OCI-M2 (cell line): Measurements from ENCODE around the gene PDC.

Experiments used
- DNase-seq: peaks from one replicate; lab custom pipeline; 2025; ENCODE audit not compliant: unreplicated experiment; lab: John Stamatoyannopoulos, UW

PDC gene

DNA sequence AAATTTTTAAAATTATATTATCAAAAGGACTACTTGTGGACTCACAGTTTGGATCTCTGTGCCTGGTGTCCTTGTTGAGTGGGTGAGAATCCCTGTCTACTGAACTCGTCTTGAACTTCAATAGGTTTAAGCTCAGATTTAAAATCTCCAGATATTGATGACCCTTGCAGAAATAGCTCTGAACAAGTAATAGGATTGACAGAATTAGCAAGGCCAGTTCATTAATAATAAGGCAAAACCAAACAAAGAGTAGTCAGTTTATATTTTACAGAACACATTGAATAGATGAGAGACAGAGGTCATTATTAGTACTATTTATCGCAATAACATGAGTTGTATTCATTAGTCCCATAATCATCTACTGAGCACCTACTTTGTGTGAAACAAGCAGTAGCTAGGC, at the start of gene PDC:
PDC (minus strand) TSS at position 101 of the 400 bp plus-strand sequence. CDS start 11,655 bp downstream, outside the sequence.
- no peak for DNase-seq

DNA sequence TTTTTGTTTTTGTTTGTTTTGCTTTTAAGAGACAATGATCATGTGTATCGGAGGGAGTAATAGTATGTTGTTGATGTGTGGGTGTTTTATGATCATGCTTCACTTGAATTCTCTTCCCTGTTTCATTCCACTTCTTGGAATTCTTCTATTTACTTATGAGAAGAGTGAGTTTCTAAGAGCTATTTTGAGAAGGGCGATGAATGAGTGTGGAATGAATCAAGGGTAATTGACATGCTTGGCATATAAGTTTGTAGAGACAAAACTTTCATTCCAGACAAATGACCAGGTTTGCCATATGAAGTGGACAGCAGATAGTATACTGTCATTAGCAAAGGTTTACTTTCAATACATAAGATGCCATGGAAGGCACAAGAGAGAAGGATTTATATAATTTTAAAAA, 42.3 kb upstream of the PDC start:
- DNase-seq, result no peak

DNA sequence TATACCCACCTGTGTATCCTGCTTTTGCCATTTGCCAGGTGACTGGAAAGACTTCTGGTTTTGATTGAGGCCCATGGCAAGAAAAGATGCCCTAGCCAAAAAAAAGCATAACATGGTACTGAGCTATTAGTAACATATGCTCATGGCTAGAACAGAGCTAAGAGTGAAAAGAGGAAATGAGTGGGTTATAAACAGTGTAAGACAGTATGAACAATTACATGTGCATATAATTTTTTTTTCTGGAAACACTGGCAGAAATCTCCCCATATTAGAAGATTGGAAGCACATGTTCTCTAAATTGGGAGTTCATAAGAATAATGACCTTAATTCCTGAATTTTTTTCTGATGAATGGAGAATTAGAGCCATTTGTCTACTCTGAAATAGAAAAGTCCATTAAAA, 41.2 kb upstream of the PDC start:
- no peak for DNase-seq

DNA sequence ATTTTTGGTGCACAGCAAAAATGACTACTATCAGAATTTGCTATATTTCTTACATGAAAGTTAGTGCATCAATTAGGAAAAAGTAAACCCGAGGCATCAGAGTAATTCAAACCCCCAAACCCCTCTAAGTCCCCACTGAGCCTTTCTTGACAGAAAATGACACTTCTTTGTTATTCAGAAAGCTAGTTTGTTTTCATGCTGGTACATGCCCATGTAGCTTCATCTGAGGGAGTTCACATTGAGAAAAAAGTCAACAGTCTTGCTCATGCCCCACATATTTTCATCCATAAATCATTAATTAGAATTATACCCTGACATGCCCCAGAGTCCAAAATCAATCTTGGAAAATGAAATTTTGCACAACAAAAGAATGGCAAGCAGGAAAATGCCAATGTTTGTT, 39.9 kb upstream of the PDC start:
- DNase-seq, result no peak

DNA sequence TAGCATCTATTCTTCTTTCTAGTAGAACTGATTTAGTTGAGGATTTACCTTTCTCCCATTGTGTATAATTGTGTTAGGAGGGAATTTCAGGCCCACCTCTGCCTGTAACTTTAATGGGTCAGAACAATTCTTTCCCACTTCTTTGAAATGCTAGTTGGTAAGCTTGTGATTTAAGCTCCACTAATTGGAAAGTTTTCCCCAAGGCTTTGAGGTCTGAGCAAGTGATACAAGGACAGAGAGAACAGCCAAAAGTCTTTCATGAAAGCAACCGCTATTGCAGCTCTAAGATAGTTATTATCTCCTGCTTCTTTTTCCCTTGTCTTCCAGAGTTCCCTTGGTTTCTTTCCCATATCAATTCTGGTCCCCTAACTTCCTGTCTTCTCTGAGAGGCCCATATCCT, 38.7 kb upstream of the PDC start:
- DNase-seq, result no peak

DNA sequence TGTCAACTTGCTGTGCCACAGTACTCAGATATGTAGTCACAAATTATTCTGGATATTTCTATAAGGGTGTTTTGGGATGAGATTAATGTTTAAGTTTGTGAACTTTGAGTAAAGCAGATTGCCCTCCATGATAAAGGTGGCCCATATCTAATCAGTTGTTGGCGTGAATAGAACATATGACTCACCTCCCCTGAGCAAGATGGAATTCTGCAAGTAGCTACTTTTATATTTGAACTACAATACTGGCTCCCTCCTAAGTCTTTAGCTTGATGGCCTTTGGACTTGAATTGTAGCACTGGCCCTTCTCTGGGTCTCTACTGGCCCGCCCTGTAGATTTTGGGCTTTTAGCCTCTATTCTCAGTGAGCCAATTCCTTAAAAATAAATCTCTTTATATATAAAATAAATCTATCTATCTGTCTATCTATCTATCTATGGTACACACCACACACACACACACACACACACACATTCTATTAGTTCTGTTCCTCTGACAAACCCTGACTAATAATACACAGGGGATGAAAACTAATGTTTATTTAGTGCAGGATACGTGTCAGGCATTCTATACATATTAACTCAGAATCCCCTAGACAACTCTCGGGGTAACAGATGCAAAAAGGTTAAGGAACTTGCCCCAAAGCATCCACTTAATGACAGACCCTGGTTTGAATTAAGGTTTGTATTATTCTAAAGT, 37.9 kb upstream of the PDC start:
- no peak for DNase-seq

DNA sequence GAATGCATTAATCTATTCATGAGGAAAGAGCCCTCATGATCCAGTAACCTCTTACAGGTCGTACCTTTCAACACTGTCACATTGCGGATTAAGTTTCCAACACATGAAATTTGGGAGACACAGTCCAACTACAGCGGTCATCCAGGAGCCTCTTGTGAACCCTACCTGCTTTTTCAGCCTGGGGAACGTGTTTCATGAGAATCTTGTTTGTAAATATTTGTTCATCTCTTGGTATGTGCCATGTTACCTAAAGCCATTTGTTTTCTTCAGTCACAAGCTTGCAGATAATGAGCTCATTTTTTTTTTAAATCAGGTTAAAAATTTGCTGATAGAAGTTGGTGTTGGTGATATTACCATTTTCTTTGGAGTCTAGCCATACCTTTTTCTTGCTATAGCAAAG, 37.2 kb upstream of the PDC start:
- DNase-seq, result no peak

DNA sequence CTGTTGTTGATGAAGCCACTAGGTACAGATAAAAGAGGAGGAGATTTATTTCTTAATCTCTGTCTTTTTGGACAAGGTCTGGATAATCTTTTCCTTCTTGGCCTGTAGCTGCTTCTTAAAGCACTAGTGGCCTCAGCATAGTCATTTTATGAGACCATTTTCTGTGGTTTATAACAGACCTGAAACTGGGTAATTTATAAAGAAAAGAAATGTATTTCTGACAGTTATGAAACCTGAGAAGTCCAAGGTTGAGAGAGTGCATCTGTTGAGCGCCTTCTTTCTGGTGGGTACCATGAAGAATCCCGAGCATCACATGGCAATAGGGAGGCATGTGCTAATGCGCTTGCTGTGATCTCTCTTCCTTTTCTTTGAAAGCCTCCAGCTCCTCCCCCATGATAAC, 36.7 kb upstream of the PDC start:
- no peak for DNase-seq

DNA sequence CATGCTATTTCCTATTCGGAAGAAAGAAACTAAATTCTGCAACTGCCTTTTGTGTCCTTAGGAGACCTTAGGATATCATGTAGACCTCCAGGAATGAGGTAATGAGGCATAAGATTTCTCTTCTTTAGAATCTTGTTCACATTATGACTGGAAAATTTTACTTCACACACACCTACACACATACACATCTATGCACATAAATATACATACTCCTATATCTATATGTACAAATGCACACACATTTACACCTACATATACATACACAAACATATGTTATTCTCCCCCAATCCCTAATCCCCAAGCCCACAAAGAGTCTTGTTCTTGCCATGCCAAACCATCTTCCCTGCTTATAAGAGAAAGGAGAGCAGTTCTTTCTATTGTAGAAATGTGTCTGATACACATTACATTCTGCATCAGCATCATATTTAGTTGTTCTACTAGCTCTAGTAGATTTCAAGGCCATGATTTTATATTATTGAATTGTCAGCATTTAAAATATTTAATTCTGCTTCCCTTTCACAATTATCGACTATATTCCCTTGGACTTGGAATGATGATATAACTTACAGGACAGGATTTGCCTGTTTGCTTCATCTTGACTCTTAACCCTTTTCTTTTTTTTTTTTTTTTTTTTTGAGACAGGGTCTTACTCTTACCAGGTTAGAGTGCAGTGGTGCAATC, 35.4 kb upstream of the PDC start:
- no peak for DNase-seq

DNA sequence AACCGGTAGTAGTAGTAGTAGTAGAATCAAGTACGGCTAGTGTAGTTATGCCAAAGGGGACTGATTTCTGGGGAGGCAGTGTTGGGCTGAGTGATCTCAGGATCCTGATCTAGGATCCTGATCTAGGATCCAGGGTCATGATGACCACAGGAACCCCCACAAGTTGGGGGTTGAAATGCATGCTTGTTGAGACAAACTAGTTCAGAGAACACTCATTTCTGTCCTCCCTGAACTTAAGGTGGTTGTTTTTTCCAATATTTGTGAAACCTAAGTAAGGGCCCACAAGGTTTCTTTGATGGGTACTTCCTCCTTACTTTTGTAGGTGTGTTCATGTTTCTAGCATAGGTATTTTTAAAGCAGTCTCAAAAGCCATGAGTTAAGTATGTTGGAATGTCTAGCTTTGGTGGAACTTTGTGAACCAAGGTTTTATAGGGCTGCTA, 33.9 kb upstream of the PDC start:
- no peak for DNase-seq

DNA sequence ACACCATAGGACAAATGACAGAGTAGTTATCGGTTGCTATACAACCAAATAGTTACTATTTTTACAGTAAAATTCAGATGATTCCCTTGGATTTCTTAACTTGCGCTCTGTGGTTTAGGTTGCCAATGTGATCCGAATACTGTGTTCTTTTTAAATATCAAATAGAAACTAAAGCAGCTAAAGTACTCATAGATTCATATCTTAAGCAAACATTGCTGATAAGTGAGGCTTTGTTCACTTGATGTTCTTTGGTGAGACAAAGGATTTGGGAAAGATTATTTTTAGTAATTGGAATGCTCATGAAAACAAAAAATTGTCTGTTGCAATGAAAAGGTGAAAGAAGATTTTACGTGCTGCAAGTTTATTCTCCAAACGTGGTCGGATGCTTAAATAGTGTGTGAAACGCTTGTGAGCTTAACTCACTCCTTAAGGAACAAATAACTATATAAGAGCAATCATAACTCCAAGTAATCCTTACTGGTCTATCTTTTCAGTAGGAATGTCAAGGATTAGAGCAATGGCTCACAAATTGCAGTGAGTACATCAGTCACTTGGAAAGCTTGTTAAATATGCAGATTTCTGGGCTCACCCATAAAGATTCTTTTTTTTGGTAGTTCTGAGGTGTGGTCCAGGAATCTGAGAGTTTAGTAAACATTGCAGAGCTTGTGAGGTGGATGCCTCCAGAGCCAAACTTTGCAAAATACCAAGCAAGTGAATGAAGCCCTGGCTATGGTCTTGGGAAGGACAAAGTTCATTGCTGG, 31.8 kb upstream of the PDC start:
- no peak for DNase-seq

DNA sequence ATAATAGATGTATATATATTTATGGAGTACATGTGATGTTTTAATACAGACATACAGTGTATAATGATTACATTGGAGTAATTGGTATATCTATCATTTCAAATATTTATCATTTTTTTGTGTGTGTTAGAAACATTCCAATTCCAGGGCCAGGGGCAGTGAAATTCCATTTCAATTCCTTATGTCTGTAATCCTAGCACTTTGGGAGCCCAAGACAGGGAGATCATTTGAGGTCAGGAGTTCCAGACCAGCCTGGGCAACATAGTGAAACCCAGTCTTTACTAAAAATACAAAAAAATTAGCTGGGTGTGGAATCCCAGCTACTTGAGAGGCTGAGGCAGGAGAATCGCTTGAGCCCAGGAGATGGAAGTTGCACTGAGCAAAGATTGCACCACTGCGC, 30.4 kb upstream of the PDC start:
- no peak for DNase-seq

DNA sequence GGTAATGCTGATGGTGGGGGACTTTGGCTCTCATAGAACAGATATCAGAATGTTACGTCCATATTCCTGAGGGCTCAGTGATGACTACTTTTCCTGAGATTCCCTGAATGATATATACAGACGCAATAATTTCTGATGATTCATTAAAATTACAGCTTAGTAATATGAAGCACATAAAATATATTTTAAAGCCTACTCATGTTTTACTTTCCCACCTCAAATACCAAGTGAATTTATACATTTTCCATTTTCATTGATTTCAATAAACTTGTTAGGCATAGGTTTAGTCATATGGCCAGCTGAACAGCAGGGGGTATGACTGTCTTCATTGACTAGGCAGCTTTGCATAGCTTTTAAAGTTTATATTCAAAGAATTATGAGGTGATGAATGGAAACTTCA, 26.2 kb upstream of the PDC start:
- DNase-seq, result no peak

DNA sequence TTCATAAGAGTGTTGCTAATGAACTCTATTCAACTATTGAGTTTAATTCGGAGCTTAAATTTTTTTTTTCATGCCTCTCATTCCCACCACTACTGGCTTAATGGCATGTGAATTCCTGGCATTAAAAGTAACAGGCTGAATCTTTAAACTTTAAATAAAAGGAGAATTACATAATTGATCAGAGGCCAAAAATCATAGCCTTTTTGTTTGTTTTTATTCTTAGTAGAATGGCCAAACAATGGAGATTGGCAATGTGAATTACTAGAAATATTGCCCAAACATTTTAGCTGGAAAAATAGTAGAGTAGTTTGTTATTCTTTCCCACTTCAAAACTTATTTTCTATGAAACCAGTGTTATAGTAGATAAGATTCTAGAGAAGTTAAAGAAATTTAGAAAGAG, 25.1 kb upstream of the PDC start:
- DNase-seq, result no peak

DNA sequence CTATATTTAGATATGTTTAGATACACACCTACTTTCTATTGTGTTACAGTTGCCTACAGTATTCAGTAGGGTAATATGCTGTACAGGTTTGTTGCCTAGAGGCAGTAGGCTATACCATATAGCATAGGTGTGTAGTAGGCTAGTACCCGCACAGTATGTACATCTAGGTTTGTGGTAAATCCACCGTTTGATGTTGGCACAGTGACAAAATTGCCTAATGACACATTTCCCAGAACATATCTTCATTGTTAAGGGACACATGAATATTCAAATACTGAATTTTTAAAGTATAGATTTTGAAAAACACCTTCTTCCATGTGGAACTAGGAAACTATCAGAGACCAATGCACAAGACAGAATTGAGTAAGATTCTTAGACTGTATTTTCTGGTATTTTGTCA, 22.6 kb upstream of the PDC start:
- no peak for DNase-seq

DNA sequence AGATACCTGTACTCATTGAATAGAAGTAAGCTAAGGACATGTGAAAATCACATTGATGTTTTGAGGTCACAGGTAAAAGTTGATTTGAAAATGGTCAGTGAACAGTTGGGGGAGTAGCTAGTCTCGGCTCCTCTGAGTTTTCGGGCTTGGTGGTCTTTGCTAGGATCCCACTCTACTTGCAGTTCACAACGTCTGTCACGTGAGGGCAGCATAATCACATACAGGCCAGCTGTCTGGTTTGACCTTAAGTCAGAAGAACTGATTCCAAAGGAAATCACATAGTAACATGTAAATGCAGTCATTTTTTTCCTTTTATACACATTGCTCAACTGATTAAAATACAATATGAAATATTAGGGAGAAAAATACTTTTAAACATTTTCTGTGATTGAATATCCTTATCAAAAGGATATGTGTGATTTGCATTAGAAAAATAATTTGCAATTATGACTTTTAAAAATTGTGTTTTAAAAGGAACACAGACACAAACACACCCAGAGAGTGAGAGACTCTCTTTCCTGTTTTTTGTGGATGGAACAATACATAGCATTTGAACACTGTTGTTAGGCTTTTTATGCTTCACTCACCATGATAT, 21.8 kb upstream of the PDC start:
- peak; percentile 31 for DNase-seq

DNA sequence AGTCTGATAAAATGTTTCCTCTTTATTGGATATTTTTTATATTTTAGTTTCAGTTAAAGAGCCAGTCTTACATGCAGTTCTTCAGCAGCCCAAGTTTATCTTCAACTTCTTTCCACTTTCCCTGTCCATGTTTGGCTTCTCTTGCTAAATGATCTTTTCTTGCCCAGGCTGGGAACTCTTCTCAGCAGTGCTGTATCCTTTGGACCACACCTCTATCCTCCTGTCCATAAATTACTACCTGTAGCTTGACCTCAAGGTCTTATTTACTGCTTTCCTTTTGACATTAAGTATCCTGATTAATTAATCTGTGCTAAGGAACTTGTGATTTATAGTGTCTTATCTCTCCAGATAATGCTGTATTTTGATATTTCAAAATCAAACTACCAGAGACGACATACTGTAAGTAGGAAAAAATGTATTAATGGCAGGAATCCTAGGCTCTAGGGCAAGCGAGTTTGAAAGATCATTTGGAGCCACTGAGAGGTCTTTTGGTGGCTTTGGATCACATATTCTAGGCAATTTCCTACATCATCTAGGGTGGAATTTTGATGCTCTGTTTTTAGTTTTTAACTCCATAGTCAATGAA, 20.5 kb upstream of the PDC start:
- no peak for DNase-seq

DNA sequence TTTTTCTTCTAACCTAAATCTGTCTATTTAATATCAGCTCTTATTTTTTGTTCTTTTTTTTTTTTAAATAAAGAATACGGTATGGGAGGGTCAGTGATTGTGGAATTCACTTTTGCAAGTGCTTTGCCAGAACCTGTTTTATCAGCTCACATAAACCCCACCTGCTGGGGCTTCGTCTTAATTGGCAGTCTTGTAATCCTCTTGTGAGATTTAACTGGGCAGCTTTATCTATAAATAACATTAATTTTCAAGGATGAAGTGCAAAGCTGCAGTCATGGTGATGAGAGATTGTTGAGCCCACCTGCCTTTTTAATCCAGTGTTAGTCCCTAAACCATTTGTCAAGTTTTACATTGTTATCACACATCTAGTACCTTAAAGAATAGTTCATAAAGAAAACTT, 18.2 kb upstream of the PDC start:
- DNase-seq, result no peak

DNA sequence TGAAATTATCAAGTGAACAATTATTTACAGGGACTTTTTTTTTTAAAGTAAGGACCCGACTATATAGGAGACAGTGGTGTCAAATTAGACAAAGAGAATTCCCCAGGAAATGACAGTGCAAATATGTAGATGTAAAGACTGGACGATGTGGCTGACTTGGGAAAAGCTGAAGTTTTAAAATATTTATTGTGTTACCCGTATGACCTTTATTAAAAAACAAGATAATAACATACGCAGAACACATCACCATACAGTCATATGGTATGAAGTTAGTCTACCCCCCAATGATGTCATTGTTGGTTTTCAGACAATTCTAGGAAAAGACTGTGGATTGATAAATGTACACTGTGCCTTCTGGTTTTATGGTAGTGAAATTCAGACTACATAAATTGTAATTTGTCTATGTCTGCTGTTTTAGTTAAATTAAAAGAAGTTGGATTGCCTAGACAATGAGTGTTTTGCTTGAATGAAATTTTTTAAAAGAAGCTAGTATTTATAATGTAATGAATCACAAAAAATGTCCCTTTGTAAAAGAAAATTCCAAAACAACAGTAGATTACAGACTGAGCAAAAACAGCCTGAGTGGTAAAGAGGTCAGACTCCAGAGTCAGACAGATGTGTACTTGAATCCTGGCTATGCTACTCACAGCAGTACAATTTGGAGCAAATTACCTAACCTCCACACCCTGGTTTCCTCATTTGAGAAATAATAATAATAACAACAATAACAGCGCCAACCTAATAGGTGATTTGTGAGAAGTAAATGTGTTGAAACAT, 15.5 kb upstream of the PDC start:
- no peak for DNase-seq

DNA sequence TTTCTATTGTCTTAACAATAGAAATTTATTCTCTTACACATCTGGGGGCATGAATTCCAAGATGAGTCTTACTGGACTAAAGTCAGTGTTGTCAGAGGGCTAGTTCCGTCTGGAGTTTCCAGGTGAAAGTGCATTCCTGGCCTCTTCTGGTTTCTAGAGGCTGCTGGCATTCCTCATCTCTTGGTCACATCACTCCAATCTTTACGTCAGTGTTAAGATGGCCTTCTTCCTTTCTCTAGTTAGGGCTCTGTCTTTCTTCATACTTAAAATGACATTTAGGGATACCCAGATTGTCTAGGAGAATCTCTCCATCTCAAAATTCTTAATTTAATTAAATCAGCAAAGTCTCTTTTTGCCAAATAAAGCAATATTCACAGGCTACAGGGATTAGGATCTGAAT, 13.3 kb upstream of the PDC start:
- DNase-seq, result no peak

DNA sequence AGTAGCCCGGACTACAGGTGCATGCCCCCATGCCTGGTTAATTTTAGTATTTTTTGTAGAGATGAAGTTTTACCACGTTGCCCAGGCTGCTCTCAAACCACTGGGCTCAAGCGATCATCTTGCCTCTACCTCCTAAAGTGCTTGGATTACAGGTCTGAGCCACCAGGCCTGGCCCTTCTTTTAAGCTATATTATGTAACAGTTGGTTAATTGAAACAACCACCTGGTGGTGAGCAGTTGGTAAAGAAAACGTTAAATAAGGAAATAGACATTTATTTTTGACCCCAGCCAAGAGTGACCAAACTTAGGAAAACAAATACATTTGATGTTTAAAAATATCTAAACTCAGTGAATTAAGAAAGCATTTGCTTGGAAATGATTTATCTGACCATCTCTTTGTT, 12.1 kb upstream of the PDC start:
- DNase-seq, result no peak
